Activated effector memory CD4-positive, alpha-beta T cell treated with anti-CD3 and anti-CD28 coated beads, Interleukin-2, amount 50 U/mL, for 16 hours (primary cell): ENCODE measurements around the gene TMEM11.
"Not testable (repeated sequence)": the region's sequence is repeated elsewhere in the genome, so short reads cannot be mapped to it uniquely, and the experiment has no call there.

Experiments
- DNase-seq: peaks from one replicate; pipeline ENCODE4 v3.0.0-alpha.2; 2020

The TMEM11 gene

DNA sequence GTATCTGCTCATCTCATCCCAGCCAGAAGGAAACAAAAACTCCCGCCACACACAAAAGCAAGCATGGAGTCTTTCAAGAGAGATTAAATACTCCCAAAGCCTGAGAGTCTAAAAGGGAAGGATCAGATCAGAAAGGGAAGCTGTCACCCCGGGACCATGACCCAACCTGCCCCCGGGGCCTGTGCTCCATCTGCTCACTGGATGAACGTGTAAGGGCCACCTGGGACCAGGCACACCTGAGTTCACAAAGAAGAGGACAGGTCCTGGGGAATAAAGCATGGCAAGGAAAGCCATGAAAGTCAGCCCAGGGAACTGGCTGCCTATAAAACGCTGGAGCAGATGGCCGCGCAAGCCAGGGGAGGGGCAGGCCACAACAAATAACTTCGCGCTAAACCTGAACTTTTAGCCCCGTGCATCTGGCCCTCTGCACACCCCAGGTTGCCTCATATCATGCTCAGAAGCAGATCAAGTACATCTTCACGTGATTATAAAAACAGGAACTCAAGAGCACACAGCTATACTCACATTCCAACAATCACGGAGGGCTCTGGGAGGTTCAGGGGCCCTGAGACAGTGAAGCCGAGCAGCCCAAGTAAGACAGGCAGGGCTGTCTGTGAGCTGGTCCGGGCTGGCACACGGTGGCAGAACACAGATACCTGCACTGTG is 3.4 kb downstream of the TMEM11 start:
- no peak for DNase-seq

DNA sequence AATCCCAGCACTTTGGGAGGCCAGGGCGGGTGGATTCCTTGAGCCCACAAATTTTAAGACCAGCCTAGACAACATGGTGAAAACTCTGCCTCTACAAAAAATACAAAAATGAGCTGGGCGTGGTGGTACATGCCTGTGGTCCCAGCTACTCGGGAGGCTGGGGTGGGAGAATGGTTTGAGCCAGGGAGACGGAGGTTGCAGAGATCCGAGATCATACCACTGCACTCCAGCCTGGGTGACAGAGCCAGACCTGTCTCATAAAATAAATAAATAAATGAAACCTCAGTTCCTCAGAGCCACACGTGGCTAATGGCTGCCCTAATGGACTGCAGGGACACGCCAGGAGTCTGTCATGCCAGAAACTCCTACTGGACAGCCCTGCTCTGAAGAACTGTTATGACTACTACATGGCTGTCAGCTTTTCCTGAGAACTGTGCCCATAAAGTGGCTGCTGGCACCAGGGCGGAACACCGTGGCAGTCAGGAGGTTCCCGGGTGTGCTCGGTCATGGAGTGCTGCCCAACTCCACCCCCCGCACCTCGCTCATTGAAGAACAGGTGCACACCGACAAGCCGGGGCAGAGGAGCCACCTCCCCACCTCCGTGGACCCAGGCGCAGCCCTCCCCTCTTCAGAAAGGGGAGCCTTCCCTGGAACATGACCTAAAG is 4.3 kb downstream of the TMEM11 start:
- no peak for DNase-seq

DNA sequence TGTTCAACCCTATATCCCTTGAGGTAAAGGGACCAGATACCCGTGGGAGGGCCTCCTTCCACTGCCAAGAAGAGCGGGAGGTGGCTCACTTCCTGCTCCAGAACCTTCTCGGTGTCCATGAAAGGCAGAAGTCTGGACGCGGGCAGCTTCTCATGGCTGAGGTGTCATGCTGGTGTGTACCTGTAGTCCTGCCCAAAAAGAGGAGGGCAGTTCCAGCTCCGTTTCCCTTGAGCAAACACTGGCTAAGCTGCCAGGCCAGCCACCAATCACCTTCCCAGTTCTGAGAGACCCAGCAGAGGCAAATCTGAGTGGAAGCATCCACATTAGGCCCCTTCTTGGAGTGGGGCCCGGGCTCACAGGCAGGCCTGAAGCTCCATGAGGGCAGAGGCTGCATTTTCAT is 5.6 kb downstream of the TMEM11 start:
- DNase-seq = no peak

DNA sequence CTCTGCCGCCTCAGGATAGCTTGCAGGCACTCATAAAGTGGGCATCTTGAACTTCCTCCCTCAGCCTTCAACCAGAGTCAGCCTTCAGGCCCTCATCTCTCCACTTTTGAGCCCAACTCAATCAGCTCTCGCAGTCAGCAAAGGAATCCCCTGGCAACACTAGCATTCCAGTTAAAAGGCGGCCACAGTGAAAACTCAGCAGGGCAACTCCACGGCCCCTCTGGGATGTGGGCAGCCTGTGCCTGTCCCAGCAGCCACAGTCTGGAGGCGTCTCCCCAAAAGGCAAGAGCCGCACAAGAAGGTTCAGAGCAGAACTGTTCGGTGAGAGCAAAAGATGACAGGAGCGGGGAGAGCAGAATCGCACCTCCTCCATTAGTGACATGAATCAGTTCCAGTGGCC is 9.0 kb downstream of the TMEM11 start:
- DNase-seq = no peak

DNA sequence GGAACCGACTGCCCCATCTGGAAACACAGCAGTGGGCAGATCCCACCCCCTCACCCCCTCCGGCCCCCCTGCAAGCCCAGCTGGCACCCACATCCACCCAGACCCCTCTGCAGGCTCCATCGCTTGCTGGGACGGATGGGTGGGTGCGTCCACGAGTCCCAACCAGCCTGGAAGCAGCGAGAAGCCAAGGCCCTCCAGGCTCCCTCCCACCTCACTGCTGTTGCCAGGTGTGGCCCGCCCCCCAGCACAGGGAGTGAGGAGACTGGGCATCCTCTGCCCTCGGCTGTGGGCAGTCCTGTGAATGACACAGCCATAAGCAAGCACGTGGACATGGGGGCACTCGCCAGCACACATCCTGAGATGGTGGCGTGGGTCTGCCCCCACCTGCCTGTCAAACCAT is 11.4 kb downstream of the TMEM11 start:
- no peak for DNase-seq

DNA sequence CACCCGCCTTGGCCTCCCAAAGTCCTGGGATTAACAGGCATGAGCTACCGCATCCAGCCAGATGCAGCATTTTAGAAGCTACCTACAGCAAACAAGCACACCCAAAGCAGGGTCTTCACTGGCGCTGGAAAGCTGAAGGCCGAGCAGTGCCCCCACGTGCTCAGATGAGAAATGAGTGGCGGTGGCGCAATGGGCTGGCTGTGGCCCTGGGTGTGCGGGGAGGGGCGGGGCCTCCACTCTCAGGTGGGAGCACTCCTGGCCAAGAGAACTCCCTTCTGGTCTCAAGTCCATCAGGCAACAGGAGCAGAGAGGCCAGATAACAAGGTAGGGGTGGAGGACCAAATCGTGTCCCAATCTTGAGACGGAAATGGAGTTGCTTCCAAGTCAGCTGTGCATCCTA is 12.1 kb downstream of the TMEM11 start:
- no peak for DNase-seq

DNA sequence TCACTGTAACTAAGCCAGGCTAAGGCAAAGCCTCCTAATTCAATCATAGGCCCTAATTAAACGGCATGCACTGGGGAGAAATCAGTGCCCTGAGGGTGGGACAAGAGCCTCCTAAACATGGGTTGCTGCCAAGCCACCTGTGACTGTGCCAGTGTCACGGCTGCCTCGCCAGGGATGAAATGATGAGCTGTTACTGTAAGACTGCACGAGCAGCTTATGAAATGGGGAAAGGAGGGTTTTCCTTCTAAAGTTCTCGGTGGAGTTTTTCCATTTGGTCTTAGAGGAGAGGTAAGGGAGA is 12.7 kb downstream of the TMEM11 start:
- no peak for DNase-seq

DNA sequence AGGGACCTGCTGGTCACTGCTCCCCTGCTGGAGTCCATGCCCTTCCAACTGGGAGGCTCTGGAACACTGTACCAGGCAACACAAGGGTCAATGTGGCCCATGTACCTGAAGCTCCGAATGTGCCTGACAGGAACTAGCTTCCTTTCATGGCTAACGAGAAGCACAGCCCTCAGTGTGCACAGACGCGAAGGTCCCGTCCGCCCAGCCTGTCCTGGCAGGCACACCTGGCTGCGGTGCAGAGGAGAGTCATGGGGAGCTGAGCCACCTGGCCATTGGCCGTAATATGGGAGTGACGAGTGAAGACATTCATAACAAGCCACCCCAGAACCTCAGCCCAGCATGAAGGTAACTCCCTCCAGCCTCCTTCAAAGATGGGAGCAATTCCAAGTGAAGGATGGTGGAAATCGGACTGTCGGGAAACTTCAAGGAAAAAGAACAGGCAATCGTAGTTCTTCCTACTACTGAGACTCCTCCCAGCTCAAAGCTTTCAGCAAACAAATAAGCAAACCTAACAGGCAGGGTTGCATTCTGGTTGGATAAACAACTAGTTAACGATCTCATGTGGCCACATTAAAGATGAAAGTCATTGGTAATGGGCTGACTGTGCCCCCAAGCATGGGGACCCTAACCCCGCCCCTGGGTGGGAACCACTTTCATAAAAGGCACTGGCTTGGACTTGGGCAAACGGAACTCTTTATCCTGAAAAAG is 13.2 kb downstream of the TMEM11 start:
- DNase-seq = no peak

DNA sequence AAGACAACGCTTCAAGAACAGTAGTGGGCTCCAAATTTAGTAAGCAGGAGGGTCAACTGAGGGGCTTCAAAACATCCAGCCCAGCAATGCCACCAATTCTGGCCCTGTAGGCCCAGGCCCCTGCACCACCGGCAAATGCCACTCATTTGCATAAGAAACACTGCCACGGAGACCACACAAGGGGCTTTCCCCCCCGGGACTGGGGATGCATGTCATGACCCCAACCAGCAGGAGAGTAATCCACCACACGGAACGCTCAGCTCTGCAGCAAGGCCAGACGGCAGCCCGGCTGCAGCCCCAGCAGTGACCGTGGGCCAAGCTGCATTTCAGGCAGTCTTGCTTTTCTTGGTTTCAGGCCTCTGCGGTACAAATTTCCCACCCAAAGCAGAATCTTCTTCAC is 14.1 kb downstream of the TMEM11 start:
- no peak for DNase-seq

DNA sequence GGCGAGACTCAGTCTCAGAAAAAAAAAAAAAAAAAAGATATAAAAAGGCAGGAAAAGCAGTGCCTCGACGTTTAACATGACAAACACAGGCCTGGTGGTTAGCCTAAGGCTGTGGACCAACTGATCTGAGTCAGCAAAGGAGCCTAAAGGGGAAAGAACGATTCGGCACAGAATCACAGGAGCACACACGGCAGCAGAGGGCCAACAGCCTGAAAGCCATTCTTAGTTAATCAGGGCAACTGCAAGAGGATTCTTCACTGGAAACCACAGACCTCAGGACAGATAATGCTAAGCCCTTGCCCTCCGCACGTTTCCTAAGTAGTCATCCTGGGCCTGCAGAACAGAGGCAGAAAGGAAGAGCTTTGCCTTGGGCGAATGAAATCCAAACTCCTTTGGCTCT is 14.7 kb downstream of the TMEM11 start:
- DNase-seq = no peak

DNA sequence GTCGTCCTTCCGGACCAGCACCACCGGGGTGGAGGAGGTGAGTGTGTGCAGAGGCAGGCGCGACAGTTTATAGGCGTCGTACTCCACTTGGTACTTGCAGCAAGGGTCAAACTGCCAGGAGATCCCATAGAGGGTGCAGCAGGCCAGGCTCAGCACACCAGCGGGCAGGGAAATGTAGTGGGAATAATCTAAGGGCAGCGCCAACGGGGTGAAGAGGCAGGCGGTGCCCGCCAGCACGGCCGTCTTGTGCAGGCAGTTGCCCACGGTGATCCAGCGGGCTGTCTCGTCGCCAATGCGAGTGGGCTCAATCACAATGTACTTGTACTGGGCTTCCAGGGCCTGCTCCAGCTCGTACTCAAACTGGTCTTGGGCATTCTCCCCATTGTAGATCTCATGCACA is 15.6 kb downstream of the TMEM11 start:
- no peak for DNase-seq

DNA sequence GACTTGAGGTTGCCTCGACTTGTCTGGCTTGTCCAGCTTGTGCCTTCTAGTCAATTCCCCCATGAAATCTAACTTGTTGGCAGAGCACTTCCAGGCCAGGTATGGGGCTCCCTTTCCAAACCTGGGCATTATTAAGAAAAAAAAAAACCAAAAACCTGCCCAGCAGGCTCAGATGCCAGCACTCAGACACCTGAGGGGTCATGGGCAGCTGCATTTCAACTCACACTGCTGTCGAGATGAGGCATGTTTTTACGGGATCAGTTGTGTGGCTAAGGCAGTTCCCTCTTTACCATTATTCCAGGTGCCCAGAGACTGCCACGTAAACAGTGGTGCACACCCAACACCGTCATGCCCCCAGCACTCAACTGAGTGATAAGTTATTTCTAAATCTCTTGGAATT is 17.8 kb downstream of the TMEM11 start:
- no peak for DNase-seq

DNA sequence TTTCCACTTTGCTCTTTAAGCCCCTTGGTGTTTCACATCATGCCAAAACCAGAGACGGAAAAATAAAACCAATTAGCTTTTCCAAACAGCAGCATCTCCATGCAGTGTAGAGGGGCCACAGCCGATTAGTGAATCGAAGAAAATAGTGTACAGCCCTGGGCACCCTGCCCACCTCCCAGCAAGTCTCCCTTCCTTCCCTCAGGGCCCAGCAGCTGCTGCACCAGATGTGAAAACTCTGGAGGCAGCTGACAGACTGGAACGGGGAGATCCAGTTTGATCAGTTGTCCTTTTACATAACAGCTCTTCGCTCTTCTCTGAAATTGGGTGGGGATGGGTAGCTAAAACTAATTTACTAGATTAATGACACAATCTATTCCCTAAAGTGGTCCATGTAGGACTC is 19.3 kb downstream of the TMEM11 start:
- DNase-seq = no peak

DNA sequence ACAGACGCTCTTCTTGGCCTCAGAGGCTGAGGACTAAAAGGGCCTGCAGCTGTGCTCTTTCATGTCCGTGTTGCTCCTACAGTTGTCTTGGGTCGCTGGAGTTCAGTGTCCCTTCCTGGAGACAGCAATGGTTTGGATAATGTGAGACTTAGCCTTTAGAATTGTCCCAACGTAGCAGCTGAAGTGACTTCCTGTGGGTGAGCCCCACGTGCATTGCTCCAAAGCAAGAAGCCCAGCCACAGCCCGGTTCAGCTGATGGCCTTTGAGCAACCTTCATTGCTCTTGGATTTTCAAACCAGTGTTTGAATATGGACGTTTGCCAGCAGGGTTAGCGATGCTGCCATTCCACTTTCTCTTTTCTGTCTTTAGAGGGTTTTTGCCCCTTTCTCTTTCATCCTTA is 19.7 kb downstream of the TMEM11 start:
- no peak for DNase-seq

DNA sequence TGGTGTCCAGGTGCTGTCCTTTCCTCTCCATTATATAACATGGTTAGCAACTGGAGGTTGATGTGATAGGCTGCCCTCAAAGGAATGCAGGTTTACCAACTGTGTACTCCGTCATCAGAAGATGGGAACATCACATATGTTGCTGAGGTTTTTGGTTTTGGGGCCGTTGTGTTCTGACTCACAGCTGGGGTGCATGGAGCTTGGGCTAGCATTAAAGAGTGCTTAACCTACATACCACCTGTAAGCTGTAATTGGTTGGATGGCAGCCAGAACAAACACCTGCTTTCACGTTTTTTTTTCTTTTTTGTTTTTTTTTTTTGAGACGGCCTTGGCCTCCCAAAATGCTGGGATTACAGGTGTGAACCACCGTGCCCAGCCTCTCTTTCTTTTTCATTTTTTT is 20.9 kb downstream of the TMEM11 start:
- DNase-seq = no peak

DNA sequence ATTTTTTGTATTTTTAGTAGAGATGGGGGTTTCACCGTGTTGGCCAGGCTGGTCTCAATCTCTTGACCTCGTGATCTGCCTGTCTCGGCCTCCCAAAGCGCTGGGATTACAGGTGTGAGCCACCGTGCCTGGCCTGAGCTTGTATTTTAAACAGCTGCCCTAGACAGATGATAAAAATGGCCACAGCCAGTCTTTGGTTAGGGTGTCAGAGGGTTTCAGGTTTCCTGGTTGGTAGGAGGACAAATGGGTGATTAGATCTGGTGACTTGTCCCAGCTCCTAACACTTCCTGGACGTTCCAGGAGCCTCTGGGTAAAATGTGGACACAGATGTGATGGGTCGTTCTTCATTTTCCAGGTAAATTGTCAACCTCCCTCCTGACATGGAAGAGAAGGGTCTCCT is 21.5 kb downstream of the TMEM11 start:
- not testable (repeated sequence) for DNase-seq

DNA sequence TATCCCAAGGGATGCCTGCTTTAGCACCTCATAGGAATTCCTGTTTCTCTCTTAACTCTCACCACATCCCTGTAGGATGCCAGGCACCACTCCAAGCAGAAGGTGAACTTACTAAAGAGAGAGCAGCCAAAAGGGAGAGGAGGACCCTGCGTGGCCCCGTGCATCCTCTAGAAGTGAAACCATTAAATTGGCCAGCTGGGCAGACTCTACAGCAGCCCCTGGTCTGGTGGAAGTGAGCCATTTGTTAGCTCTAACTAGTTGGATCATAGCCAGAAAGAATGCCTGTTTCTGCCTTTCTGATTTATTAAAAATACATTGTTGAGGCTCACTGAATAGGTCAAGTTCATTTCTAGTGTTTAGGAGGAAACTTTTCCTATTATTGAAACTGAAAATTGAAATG is 22.3 kb downstream of the TMEM11 start:
- DNase-seq = no peak

DNA sequence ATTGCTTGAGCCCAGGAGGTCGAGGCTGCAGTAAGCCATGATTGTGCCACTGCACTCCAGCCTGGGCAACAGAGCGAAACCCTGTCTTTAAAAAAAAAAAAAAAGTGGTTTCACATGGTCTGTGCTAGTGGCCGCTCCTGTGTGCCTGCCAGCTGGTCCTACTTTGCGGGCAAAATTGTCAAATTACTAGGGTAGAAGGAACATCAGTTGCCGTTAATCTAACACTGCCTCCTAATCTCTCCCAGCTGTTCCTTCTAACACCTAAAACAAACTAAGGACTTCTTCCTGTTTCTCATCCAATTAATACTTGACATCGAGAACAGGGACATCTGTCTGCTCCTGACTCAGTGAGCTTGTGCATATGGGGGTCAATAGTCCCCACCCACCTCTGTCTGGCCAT is 23.9 kb downstream of the TMEM11 start:
- DNase-seq = no peak

DNA sequence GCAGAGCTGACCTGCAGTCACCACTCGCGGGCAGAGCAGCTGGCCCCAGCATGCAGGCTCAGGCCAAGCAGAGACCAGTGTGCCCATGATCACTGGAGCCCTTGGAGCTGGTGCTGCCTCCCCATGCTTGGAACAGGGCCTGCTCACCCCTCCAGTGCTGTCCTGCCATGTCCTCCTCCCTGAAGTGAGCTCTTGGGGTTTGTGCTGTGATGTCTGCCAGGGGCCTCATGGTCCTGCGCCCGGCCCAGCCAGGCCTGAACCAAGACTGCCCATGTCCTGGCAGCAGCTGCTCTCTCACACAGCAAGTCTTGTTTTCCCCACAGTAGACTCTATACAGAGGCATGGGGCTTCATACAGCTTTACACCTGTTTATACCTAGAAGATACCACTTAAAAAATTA is 24.6 kb downstream of the TMEM11 start:
- no peak for DNase-seq

DNA sequence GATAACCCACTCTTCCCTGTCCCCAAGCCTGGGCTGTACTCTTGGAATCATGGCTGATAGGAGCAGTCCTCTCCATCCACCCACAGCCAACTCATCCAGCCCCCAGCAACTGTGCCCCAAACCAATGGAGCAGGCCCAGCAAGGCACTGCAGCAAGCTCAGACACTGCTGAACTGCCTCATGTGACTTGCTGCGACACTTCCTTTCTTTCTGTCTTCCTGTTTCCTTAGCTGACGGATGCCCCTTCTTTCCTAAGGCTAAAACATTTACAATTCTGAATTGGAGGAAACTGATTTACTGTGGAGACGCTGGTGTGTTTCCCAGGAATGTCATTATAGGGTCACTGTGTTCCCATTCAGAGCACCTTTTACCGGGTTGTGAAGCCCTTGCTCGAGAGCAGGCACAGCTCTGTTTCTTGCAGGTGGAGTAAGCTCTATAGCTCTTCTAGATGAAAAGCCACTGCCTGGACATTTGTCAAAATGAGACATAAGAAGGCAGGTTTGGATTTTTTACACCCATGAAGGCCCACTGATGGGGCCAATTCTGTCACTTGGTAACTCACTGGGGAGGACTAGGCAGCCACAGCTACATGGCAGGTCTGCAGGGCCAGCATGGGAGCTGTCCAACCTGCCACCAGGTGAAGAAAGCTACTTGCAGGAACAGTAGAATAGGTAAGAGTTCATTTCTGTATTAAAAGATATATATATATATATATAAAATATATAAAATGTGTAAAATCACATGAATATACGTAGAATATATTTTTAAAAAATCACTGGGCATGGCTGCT is 27.4 kb downstream of the TMEM11 start:
- no peak for DNase-seq

DNA sequence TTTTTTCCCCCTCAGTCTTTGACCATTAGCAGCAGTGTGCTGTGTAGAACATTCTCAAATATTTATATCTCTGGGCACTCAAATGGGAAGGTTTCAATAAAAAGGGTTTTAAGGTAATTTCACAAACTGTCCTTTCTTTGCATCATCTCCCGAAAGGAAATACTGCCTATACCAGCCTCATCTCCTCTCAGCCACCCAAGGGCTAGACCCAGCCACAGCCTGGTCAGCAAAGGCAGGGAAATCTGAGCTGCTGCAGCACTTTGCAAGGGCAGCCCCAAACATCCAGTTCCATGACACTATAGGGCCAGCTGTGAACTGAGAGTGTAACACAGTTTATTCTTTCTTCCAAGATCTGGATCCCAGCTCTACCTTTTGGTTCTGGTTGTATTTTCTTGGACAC is 28.9 kb downstream of the TMEM11 start:
- no peak for DNase-seq

DNA sequence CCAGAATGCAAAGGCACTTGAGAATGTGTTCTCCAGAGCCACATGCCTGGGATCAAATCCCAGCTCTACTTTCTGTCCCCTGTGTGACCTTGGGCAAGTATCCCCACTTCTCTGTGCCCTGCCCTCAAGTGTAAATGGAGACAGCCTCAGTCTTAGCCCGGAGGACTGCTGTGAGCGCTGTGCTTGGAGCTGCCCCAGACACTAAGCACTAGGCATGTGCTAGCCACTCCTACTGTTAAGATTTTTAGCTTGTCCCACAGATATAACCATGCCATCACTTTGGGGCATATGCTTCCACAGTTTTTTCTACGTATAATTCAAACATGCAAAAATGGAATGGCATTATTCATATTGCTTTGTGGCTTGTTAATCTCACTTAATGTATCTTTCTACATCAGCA is 29.4 kb downstream of the TMEM11 start:
- DNase-seq = no peak

DNA sequence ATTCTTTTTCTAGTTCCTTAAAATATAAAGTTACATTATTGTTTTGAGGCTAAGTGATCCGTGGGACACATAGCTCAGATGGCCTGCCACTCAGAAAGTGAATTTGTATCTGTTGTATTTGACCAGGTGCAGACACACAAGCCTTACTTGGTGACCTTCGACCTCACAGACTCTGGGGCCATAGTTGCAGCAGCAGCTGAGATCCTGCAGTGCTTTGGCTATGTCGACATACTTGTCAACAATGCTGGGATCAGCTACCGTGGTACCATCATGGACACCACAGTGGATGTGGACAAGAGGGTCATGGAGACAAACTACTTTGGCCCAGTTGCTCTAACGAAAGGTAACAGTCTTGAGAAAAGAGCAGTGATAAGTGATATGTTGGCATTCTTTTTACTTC is 30.5 kb downstream of the TMEM11 start:
- no peak for DNase-seq
